AG08395 (cell line): Measurements from ENCODE around the gene C12orf43.
A peak's percentile ranks its signal among the peaks of the same experiment; 100 is the strongest.

ENCODE experiments used
- DNase-seq: peaks from one replicate; pipeline ENCODE4 v3.0.0; 2012; ENCODE audit warnings: mixed read lengths, low spot score

Gene C12orf43

GRCh38 chr12:120999191-121000120, 16.8 kb downstream of the C12orf43 start:
- DNase-seq, result peak; percentile 43

- no peak for DNase-seq
Observed at GRCh38 chr12:120998435-120998834, 17.9 kb downstream of the C12orf43 start.

- DNase-seq, result no peak
Observed at GRCh38 chr12:120997448-120997847, 18.8 kb downstream of the C12orf43 start.

DNA sequence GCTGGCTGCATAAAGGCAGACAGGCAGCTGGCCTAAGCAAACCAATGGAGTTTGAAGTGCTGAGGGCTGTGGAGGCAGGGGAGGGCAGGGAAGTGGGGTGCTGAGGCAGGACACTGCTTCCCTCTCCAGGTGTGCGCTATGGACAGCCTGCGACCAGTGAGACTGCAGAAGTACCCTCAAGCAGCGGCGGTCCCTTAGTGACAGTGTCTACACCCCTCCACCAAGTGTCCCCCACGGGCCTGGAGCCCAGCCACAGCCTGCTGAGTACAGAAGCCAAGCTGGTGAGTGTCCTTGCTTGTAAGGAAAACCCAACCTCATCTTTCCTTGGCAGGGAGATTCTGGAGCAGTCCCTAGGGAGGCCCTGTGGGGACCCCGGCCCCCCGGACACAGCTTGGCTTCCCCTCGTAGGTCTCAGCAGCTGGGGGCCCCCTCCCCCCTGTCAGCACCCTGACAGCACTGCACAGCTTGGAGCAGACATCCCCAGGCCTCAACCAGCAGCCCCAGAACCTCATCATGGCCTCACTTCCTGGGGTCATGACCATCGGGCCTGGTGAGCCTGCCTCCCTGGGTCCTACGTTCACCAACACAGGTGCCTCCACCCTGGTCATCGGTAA, 20.0 kb downstream of the C12orf43 start:
- no peak for DNase-seq

DNA sequence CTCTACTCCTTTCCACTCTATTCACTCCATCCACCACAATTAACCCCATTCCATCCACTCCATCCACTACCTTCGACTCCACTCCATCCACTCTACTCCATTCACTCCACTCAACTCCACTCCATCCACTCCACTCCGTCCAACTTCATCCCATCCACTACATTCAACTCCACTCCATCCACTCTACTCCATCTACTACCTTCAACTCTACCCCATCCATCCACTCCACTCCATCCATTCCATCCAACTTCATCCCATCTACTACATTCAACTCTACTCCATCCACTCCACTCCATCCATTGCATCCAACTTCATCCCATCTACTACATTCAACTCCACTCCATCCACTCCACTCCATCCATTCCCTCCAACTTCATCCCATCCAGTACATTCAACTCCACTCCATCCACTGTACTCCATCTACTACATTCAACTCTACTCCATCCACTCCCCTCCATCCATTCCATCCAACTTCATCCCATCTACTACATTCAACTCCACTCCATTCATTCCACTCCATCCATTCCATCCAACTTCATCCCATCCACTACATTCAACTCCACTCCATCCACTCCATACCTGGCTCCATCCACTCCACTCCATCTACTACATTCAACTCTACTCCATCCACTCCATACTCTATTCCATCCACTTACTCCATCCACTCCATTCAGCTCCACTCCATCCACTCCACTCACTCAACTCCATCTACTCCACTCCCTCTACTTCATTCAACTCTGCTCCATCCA, 21.5 kb downstream of the C12orf43 start:
- no peak for DNase-seq

DNA sequence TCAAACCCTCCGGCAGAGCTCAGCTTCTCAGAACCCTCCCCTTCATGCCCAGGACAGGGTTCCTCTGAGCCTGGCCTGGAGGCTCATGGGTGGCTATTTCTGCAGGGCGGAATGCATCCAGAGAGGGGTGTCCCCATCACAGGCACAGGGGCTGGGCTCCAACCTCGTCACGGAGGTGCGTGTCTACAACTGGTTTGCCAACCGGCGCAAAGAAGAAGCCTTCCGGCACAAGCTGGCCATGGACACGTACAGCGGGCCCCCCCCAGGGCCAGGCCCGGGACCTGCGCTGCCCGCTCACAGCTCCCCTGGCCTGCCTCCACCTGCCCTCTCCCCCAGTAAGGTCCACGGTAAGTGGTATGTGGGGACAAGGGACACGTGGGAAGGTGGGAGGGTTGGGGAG, 22.2 kb downstream of the C12orf43 start:
- DNase-seq, result no peak

DNA sequence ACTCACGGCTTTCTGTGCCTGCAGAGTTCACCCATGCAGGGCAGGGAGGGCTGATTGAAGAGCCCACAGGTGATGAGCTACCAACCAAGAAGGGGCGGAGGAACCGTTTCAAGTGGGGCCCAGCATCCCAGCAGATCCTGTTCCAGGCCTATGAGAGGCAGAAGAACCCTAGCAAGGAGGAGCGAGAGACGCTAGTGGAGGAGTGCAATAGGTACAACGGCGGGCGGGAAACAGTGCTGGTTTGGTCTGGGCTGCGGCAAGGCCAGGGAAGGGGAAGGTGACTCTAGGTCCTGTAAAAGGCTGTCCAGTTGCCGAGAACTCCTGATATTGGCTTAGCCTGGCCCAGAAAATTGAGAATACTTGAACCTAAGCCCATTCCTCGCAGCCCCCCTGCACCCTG, 22.8 kb downstream of the C12orf43 start:
- no peak for DNase-seq

DNA sequence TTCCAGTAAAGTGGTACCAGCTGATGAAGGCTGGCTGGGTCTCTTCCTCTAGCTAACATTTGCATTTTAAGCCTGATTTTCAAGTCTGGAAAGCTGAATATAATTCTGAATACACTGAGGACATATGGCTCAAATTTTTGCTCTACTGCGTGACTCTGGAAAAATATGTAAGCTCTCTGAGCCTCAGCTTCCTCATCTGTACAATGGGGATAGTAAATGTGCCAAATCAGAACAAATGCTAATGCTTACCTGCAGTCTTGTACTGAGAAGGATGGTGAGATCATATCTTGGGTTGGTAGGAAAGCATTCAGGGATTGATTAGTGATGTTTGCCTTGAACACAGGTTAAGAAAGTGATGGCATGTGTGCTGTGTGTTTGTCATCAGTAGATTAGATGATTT, 23.3 kb downstream of the C12orf43 start:
- DNase-seq, result no peak

GRCh38 chr12:120991965-120992364, 24.3 kb downstream of the C12orf43 start:
- DNase-seq, result no peak

GRCh38 chr12:120990487-120991055, 25.7 kb downstream of the C12orf43 start:
- no peak for DNase-seq

- no peak for DNase-seq
Observed at GRCh38 chr12:120989687-120990086, 26.6 kb downstream of the C12orf43 start.

GRCh38 chr12:120988658-120989057, 27.6 kb downstream of the C12orf43 start:
- no peak for DNase-seq

DNA sequence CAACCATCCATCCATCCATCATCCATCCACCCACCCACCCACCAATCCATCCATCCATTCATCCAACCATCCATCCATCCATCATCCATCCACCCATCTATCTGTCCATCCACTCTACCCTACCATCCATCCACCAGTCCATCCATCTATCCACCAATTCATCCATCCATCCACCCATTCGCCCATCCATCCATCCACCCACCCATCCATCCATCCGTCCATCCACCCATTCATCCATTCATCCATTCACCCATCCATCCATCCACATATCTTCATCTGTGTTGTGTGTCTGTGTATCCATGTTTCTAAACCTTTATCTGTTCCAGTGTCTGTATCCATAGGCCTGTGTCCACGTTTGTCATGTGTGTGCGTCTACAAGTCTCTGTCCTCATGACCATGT, 28.1 kb downstream of the C12orf43 start:
- DNase-seq, result no peak

DNA sequence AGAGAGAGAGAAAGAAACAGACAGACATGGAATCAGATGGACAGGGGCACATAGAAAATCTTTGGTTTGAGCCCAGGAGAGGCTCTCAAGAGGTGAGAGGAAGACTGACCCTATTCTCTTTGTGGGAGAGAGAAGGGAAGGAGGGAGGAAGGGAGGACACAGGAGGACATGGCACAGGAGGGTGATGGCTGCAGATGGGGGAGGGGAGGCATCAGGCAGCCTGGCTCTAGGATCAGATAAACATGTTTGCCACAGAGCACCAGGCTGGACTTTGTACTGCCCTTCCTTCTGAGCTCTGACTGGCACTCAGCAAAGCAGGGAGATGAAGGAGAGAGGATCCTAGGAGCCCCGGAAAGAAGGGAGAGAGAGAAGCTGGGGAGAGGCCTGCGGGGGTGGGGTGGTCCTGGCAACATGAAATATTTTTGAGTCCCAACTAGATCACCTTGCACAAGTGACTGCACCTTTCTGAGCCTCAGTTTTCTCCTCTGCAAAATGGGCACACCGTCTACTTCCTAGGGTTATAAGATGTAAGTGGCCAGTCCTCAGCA, 31.9 kb downstream of the C12orf43 start:
- no peak for DNase-seq

- DNase-seq, result no peak
Observed at GRCh38 chr12:120983759-120984158, 32.5 kb downstream of the C12orf43 start.

DNA sequence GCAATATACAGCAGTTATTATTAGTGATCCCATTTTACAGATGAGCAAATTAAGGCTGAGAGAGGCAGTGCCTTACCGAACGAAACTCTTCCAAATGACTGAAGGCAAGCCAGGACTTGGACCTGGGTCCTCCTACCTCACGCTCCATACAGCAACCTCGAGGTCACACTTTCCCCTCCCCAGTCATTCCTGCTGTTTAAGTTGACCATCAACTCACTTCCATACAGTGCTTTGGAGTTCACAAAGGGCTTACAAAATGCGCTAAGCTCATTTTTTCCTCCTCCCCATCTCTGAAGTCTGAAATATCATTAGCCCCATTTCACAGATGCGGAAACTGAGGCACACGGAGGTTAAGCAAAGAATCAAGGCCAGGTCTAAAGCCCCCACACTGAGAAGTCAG, 33.6 kb downstream of the C12orf43 start:
- no peak for DNase-seq

DNA sequence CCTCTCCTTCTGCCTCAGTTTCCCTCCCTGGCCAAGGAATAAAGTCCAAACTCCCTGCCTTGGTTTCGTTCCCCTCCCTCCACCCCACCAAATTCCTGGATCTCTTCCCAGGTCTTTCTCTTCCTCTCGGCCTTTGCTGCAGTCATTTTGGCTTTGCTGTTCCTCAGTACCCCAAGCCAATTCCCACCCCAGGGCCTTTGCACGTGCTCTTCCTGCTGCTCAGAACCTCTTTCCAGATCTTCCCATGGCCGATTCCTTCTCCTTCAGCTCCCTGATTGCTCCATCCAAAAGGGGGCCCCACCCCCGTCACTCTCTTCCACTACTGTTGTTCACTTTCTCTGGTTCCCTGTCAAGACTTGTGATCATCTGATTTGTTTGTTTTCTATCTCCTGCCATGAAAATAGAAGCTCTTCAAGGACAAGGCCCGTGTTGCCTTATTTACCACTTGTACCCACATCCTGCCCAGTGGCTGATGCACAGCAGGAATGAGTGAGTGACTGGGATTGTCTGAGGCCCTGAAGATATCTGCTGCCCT, 34.8 kb downstream of the C12orf43 start:
- no peak for DNase-seq

GRCh38 chr12:120980800-120981368, 35.4 kb downstream of the C12orf43 start:
- no peak for DNase-seq

DNA sequence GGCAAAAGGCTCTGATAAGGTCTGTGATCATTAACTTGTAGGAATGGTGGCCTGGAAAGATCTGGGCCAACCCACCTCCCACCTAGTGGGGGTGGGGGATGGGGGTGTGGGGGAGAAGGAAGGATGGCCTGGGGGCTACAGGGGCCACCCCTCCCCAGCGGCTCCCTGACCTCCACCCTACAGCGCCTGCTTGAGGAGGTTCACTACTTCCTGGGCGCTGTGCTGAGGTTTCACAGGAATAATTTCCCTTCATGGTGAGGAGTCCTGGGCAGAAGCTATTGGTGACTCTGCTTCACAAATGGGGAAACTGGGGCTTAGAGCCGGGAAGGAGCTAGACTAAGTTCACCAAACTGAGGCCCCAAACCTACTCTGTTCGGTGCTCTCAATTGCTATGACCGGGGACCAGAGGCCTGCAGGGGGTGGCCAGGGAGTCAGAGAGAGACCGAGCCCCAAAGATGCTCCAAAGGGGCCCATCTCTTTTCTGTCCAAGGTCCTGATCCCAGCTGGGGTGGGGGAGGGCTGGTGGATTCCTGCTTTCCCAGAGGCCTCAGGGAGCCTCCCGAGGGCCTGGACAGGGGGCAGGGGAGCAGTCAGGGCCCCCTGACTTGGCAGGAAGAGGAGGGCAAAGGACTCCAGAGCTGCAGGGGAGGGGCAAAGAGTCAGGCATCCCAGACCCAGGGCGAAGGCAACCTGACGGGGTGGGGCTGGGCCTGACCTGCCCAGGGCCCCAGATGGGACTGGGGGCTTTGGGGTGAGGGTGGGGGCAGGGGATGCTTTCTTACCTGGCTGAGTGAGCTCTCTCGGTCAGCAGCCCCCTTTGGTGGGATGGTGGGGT, 36.2 kb downstream of the C12orf43 start:
- no peak for DNase-seq

DNA sequence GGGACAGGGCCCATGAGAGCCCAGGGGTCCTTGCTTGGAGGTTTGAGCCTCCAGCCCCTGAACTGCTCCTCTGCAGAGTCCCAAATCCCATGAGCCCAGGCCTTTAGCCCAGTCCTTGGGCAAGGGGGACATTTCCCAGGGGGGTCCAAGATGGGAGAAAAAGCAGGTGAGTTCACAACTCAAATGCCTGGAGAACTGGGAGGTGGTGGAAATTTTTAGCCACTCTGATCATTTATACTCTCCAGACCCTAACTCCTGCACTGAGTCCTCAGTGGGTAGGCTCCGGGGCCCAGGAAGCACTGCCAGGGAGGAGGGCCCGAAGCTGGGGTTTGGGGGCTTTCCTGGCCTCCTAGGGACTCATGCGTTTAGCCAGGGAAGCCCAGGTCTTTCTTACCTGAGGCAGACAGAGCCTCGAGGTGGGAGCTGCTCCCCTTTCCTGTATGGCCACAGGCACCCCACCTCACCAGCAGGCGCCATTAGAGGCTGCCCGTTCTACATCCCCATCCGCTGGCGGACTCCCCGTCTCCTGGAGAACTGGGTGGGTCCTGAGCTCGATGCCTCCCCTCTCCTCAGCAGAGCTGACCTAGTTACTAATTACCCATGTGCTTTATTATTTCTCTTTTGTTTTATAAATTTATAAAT, 36.9 kb downstream of the C12orf43 start:
- no peak for DNase-seq
